HG02840 (cell line): Measurements from ENCODE around the gene HYCC1.
A peak's percentile ranks its signal among the peaks of the same experiment; 100 is the strongest.

Experiments
- ATAC-seq: cut with Tn5 transposase; IDR thresholded peaks from one replicate; pipeline ENCODE4 v1.9.1; 2021; ENCODE audit warnings: mild to moderate bottlenecking, moderate library complexity, moderate number of reproducible peaks; ENCODE audit not compliant: unreplicated experiment, low FRiP score

HYCC1 gene

GRCh38 chr7:23017309-23017708 is 3.4 kb upstream of the HYCC1 start:
- no peak for ATAC-seq

GRCh38 chr7:23016345-23017253 is 2.7 kb upstream of the HYCC1 start:
- no peak for ATAC-seq

- no peak for ATAC-seq
These were observed 751 bp upstream of the HYCC1 start for GRCh38 chr7:23014681-23015080.

GRCh38 chr7:23012908-23013714 is 819 bp downstream of the HYCC1 start:
- ATAC-seq: peak; percentile 10

GRCh38 chr7:23012186-23012585 is 1.7 kb downstream of the HYCC1 start:
- ATAC-seq: no peak

- no peak for ATAC-seq
These were observed 2.6 kb downstream of the HYCC1 start for GRCh38 chr7:23011222-23011924.

- no peak for ATAC-seq
These were observed 4.6 kb downstream of the HYCC1 start for GRCh38 chr7:23009303-23009702.

- no peak for ATAC-seq
These were observed 9.7 kb downstream of the HYCC1 start for GRCh38 chr7:23004247-23004520.

DNA sequence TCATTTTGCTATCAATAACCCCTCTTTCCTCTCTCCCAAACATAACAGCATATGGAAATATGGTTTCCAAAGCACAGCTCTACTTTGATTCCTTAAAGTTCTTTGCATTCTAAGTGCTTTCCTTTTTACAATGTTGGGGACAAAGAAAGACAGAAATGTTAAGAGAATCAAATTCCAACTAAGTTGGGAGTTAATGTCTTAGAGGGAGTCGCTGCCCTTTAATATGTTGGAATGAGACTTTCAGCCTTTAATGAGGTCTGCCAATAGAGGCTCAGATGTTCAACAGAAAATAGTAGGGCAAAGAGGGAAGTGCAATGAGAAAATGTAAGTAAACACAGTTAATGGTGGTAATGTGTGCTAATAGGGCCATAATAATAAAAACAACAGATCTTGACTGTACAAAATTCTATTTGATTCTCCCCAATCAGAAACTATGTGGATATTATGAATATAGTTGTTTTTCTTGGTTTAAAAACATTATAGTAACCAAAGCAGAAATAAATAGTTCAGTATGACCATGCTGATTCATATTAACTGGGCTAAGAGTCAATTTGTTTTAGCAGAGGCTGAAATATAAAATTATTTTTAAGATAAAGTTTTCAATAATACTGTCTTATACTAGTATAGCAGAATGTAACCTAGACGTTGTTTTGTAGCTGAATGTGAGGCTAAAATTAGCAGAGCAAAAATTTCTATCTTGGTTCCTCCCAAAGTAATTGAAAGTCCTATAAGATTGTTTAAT is 10.3 kb downstream of the HYCC1 start:
- ATAC-seq: no peak

DNA sequence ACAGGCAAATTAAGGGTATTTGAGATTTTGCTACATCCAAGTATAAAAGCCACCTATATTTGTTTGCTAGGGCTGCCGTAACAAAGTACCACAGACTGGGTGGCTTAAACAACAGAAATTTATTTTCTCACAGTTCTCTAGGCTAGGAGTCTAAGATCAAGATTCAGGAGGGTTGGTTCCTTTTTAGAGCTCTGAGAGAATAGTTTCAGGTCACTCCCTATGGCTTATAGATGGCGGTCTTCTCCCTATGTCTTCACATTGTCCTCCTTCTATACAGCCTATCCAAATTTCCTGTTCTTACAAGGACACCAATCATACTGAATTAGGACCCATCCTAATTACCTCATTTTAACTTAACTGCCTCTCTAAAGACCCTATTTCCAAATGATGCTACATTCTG is 11.2 kb downstream of the HYCC1 start:
- ATAC-seq: no peak

DNA sequence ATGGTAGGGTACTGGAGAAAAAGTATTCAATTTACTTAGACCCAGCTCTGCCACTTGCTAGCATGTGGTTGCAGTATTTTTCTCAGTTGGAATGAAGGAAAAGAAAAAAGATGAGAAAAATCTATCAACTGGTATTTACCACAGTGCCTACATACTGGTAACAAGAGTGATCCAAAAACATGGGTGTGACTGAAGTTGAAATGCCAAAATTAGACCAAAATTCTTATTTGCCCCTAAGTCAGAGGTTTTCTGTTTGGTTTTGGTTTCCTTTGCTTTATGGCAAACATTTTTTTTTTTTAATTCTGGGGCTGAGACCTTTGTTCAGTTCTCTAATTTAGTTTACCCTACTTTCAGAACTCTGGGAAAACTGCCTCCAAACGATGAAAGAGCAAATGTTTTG is 12.3 kb downstream of the HYCC1 start:
- no peak for ATAC-seq

GRCh38 chr7:23000597-23001360 is 13.2 kb downstream of the HYCC1 start:
- no peak for ATAC-seq

DNA sequence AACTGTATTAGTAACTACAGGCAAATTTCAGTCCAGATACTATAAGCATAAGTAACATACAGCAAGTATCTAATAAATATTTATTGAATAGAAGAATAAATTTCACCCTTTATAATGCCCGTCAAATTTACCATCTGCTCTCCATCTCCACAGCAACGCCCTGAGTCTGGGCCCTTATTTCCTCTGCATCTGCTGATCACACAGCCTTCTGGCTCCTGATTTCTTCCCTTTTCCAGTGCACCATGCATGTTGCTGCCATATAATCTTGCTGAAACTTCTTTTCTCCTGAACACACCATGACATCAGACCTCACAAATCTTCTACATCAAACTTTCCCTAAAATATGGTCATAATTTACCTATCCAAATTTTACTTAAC is 15.4 kb downstream of the HYCC1 start:
- no peak for ATAC-seq

- no peak for ATAC-seq
These were observed 15.9 kb downstream of the HYCC1 start for GRCh38 chr7:22997871-22998518.

- ATAC-seq: no peak
These were observed 17.5 kb downstream of the HYCC1 start for GRCh38 chr7:22996470-22996869.

DNA sequence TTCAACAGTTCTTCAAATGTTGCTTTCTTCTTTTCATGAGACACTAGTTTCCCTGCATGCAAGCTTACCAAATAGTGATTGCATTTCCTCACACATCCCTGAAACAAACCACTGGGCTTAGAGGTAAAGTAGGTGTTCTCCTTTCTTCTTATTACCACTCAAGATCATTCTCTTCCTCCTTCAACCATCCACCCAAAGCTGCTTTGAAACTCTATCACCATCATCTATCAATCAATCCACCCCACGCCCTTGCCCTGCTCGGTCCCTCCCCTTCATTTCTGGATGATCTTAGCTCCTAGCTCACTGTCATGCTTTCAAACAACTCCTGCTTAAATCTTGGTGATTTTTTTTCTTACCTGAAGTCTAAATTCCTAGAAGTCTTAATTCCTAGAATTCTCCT is 18.9 kb downstream of the HYCC1 start:
- no peak for ATAC-seq

DNA sequence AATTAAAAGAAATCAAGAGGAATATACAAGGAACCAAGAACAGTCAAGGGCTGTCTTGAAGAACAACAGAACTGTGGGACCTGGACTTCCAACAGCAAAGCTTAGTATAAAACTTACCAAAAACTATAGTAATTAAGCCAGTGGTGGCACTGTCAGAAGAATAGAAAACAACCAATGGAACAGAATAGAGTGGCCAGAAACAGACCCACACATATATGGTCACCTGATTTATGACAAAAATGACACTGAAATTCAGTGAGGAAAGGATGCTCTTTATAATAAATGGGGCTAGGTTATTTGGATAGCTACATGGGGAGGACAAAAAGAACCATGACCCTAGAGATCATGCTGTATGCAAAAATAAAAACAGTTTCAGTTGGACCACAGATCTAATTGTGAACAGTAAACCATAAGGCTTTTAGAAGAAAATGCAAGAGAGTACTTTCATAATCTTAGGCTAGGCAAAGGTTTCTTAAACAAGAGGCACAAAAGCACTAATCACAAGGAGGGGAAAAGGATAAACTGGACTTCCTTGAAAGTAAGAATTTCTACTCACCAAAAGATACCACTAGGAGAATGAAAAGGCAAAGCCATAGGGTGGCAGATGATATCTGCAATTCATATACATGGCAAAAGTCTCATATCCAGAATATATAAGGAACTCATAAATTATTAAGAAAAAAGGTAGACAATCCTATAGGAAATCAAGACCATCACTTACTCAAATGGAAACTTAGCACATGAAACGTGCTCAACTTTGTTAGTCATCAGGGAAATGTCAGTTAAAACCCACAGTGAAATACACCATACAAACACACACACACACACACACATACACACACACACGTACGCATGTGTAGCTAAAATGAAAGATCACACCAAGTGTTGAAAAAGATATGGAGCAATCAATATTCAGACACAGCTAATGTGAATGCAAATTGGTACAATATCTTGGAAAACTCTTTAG is 20.8 kb downstream of the HYCC1 start:
- ATAC-seq: peak; percentile 62

- no peak for ATAC-seq
These were observed 23.4 kb downstream of the HYCC1 start for GRCh38 chr7:22990588-22990949.
